Osteocyte (in vitro differentiated cells): ENCODE results near the gene PKMYT1. TPM values are rescaled to one million over a fixed set of nuclear protein-coding genes. Genes with fewer than 3 reads are reported as not detected.
A peak's percentile ranks its signal among the peaks of the same experiment; 100 is the strongest.

Experiments
- DNase-seq: peaks from one replicate; pipeline ENCODE4 v3.0.0; 2021; ENCODE audit warnings: mixed read lengths; ENCODE audit not compliant: unreplicated experiment; ENCODE audit errors: extremely low spot score
- H3K27ac Mint-ChIP-seq: one replicate; pipeline ENCODE4 v1.8.0; 2021; ENCODE audit warnings: mild to moderate bottlenecking, mixed read lengths; ENCODE audit not compliant: unreplicated experiment
- H3K27me3 Mint-ChIP-seq: one replicate; pipeline ENCODE4 v1.8.0; 2021; ENCODE audit warnings: mixed read lengths; ENCODE audit not compliant: unreplicated experiment
- H3K36me3 Mint-ChIP-seq: one replicate; pipeline ENCODE4 v1.8.0; 2021; ENCODE audit warnings: mixed read lengths; ENCODE audit not compliant: unreplicated experiment
- H3K4me1 Mint-ChIP-seq: one replicate; pipeline ENCODE4 v1.8.0; 2021; ENCODE audit warnings: mixed read lengths; ENCODE audit not compliant: unreplicated experiment
- H3K4me3 Mint-ChIP-seq: one replicate; pipeline ENCODE4 v1.8.0; 2021; ENCODE audit warnings: mild to moderate bottlenecking, moderate library complexity, mixed read lengths; ENCODE audit not compliant: unreplicated experiment
- H3K9me3 Mint-ChIP-seq: one replicate; pipeline ENCODE4 v1.8.0; 2021; ENCODE audit warnings: mixed read lengths; ENCODE audit not compliant: unreplicated experiment
- total RNA-seq: library from RNA; stranded (reverse); gene quantifications from 2 replicates; pipeline ENCODE4 v1.2.1, GENCODE V29; 2021
- TF ChIP-seq, protein P1 (sequence below): fragments of 200-600 bp; sonication (generic); IDR thresholded peaks from 2 replicates; pipeline ENCODE4 v1.5.0; 2021; ENCODE audit warnings: antibody characterized with exemption, mild to moderate bottlenecking, moderate library complexity

The PKMYT1 gene
- total RNA-seq, 1 donor from 2014 or later = 10.4 TPM

DNA sequence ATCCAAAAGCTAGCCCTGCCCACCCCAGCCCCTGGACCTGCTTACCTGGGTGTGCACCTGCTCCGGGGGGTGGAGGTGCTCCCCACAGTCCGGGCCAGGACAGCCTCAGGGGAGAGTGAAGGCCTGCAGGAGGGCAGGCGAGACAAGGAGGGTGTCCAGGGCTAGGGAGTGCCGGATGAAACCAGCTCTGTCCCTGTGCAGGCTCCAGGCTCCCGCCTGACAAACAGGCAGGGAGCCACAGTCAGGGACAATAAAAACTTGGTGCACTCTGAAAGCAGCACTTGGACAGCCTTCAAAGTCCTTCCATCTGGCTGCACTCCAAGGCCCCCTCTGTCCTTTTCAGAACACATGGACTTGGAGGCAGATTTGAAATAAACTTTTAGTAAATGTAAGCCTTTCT lies 7.2 kb downstream of the PKMYT1 start:
- no peaks in the 10 kb centered on the region for H3K36me3 Mint-ChIP-seq
- no peaks in the 10 kb centered on the region for H3K9me3 Mint-ChIP-seq
- DNase-seq = no peak
- no peaks in the 10 kb centered on the region for H3K27me3 Mint-ChIP-seq
- H3K4me1 Mint-ChIP-seq = peaks cover 16% of the 10 kb centered on the region
- no peak overlapping the region for H3K4me3 Mint-ChIP-seq
- H3K27ac Mint-ChIP-seq = no peak overlapping the region
- TF ChIP-seq, protein P1, sequence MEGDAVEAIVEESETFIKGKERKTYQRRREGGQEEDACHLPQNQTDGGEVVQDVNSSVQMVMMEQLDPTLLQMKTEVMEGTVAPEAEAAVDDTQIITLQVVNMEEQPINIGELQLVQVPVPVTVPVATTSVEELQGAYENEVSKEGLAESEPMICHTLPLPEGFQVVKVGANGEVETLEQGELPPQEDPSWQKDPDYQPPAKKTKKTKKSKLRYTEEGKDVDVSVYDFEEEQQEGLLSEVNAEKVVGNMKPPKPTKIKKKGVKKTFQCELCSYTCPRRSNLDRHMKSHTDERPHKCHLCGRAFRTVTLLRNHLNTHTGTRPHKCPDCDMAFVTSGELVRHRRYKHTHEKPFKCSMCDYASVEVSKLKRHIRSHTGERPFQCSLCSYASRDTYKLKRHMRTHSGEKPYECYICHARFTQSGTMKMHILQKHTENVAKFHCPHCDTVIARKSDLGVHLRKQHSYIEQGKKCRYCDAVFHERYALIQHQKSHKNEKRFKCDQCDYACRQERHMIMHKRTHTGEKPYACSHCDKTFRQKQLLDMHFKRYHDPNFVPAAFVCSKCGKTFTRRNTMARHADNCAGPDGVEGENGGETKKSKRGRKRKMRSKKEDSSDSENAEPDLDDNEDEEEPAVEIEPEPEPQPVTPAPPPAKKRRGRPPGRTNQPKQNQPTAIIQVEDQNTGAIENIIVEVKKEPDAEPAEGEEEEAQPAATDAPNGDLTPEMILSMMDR = no peak

DNA sequence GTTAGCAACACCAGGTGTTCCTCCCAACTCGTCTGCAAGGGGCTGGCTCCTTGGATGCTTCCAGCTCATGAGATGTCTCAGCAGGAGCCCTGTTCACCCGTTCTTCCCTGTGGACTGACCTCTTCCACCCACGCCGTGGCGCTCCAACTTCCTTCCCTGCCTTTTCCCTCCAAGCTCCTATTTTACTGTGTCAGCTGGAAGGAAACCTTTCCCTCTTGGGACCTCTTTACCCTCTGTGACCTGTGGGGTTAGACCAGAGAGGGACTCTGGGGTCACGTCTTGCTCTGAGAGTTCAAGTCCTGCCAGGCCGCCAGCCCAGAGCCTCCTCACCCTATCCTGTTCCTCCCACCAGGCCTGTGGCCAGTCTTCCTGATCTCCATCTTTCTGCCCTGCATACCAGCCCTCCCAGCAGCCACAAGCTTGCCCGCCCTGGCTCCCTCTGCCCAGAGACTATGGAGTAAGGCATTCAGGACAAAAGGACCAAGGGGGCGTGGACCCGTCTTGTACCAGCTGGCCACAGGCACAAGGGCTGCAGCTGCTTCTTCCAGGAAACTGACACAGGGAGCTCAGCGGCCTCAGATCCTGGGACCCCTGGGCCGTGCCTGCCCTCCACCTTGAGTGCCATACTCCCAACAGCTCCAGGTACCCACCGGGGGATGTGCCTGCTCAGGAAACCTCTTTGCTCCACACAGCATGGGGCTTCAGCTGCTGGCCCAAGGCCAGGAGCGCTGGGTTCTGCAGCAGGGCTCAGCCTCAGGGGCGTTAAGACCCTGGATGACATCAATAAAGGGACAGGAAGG lies 8.1 kb downstream of the PKMYT1 start:
- Mint-ChIP-seq H3K9me3 (no peaks in the 10 kb centered on the region), H3K4me3 (no peak overlapping the region), H3K27me3 (no peaks in the 10 kb centered on the region), H3K4me1 (peaks cover 16% of the 10 kb centered on the region), H3K27ac (no peak overlapping the region), H3K36me3 (no peaks in the 10 kb centered on the region)
- TF ChIP-seq, protein P1 = no peak
- no peak for DNase-seq

DNA sequence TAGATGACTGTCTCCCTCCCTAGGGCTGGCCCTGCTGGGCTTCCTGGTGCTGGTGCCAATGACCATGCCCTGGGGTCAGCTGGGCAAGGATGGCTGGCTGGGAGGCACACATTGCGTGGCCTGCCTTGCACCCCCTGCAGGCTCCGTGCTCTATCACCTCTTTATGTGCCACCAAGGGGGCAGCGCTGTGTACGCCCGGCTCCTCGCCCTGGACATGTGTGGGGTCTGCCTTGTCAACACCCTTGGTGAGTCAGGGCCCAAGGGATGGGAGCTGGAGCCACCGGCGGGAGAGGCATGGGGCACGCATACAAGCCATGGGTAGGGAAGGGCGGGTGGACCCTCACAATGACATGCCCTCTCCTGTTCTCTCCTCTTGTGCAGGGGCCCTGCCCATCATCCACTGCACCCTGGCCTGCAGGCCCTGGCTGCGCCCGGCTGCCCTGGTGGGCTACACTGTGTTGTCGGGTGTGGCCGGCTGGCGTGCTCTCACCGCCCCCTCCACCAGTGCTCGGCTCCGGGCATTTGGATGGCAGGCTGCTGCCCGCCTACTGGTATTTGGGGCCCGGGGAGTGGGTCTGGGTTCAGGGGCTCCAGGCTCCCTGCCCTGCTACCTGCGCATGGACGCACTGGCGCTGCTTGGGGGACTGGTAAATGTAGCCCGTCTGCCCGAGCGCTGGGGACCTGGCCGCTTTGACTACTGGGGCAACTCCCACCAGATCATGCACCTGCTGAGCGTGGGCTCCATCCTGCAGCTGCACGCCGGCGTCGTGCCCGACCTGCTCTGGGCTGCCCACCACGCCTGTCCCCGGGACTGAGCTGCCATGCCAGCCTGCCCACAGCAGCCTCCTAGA lies 8.9 kb downstream of the PKMYT1 start:
- no peaks in the 10 kb centered on the region for H3K9me3 Mint-ChIP-seq
- no peak overlapping the region for H3K4me3 Mint-ChIP-seq
- H3K27ac Mint-ChIP-seq = no peak overlapping the region
- no peaks in the 10 kb centered on the region for H3K36me3 Mint-ChIP-seq
- no peaks in the 10 kb centered on the region for H3K27me3 Mint-ChIP-seq
- no peak for DNase-seq
- TF ChIP-seq, protein P1 = no peak
- peaks cover 16% of the 10 kb centered on the region for H3K4me1 Mint-ChIP-seq

DNA sequence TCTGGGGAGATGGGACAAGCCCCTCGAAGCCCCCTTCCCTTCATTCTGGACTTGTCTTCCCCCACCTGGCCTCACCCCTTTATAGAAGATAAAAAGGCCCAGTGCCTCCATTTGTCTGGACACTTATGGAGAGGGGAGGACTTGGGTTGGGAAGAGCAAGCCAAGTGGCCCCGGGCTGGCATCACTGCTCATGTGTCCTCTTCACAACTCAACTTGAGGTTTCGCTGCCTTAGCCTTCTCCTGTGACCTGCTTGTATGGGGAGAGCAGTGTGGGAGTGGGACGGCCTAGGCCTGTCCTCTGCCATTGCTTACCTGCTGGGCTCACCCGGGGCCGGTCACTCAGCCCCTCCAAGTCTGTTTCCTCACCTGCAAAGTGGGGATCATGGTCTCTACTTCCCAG lies 9.7 kb downstream of the PKMYT1 start:
- H3K36me3 Mint-ChIP-seq = no peaks in the 10 kb centered on the region
- no peaks in the 10 kb centered on the region for H3K27me3 Mint-ChIP-seq
- H3K9me3 Mint-ChIP-seq = no peaks in the 10 kb centered on the region
- peaks cover 16% of the 10 kb centered on the region for H3K4me1 Mint-ChIP-seq
- H3K4me3 Mint-ChIP-seq = peak overlapping the region; percentile 66
- TF ChIP-seq, protein P1 = no peak
- H3K27ac Mint-ChIP-seq = no peak overlapping the region
- DNase-seq = no peak
